GM12878 (cell line): Measurements from ENCODE around the gene MDM4. TPM values are rescaled to one million over a fixed set of nuclear protein-coding genes. Genes with fewer than 3 reads are reported as not detected.
"Not testable (repeated sequence)": the region's sequence is repeated elsewhere in the genome, so short reads cannot be mapped to it uniquely, and the experiment has no call there.

ENCODE experiments used
- ATAC-seq: fragments of 200-7000 bp; cut with Tn5 transposase; 3 replicates; pipeline ENCODE4 v1.9.1; 2020; ENCODE audit warnings: mild to moderate bottlenecking, moderate library complexity
- BruUV-seq: library from RNA; stranded (reverse); fragments of 400-500 nt; replicated peaks from 2 replicates; lab custom pipeline; 2021; lab: Mats Ljungman, UMichigan
- CTCF ChIA-PET: fragments of 300-600 bp; sonication (Branson Sonifier 250); formaldehyde crosslinking; extraction: SDS; loops from one replicate; lab custom pipeline; 2021; ENCODE audit warnings: inconsistent platforms; lab: Yijun Ruan, JAX
- POLR2A ChIA-PET: fragments of 350-600 bp; formaldehyde crosslinking; extraction: SDS; loops from one replicate; lab custom pipeline; 2021; ENCODE audit warnings: inconsistent platforms; lab: Charles Lee
- RAD21 ChIA-PET: fragments of 300-600 bp; sonication (Branson Sonifier 250); formaldehyde crosslinking; loops from one replicate; lab custom pipeline; 2023; ENCODE audit warnings: antibody characterized with exemption; ENCODE audit not compliant: unreplicated experiment; lab: Charles Lee
- SMC1A ChIA-PET: fragments of 300-600 bp; sonication (Branson Sonifier 250); formaldehyde crosslinking; loops from one replicate; lab custom pipeline; 2023; ENCODE audit not compliant: unreplicated experiment, uncharacterized antibody; lab: Charles Lee
- DNase-seq: peaks from one replicate; pipeline ENCODE4 v3.0.0-alpha.2; 2011; ENCODE audit warnings: low read depth, low spot score
- FAIRE-seq: peaks from 3 replicates; lab custom pipeline; 2011; peaks lifted over from hg19 to GRCh38; lab: Jason Lieb, UNC
- H2AFZ ChIP-seq: 2 replicates; pipeline ENCODE4 v1.6.0; 2011; ENCODE audit warnings: low read depth, low read length, control low read depth; ENCODE audit not compliant: control insufficient read depth
- H3K27ac ChIP-seq: 2 replicates; pipeline ENCODE4 v1.5.1; 2011; ENCODE audit warnings: control low read depth; ENCODE audit not compliant: control insufficient read depth, insufficient read depth
- H3K27me3 ChIP-seq, 2 experiments: replicated peaks in 1 of 2; 2 replicates each; pipeline versions ENCODE4 v1.6.0 to v1.6.1; 2011; ENCODE audit warnings: low read length in 1 of 2; ENCODE audit not compliant: control insufficient read depth in 2 of 2, insufficient read depth in 2 of 2
- H3K36me3 ChIP-seq, 2 experiments: 2 replicates each; pipeline ENCODE4 v1.5.1; 2011; ENCODE audit warnings: low read length in 1 of 2; ENCODE audit not compliant: control insufficient read depth in 2 of 2, insufficient read depth in 2 of 2
- H3K4me1 ChIP-seq: 2 replicates; pipeline ENCODE4 v1.6.1; 2011; ENCODE audit warnings: mild to moderate bottlenecking, low read length, moderate library complexity, mixed read lengths; ENCODE audit not compliant: control insufficient read depth, insufficient read depth
- H3K4me2 ChIP-seq: 2 replicates; pipeline ENCODE4 v1.6.0; 2011; ENCODE audit warnings: control low read depth; ENCODE audit not compliant: control insufficient read depth, insufficient read depth
- H3K4me3 ChIP-seq: fragments of 200-600 bp; sonication (generic); 2 replicates; pipeline ENCODE4 v1.5.1; 2016
- H3K79me2 ChIP-seq: 2 replicates; pipeline ENCODE4 v1.6.0; 2011; ENCODE audit warnings: low read length; ENCODE audit not compliant: control insufficient read depth, insufficient read depth
- H3K9ac ChIP-seq: 2 replicates; pipeline ENCODE4 v1.8.0; 2011; ENCODE audit warnings: low read length, control low read depth, mixed read lengths; ENCODE audit not compliant: control insufficient read depth, insufficient read depth
- H3K9me3 ChIP-seq: replicated peaks from 3 replicates; pipeline ENCODE4 v1.5.1; 2011; ENCODE audit warnings: mild to moderate bottlenecking, low read length; ENCODE audit not compliant: control insufficient read depth, insufficient read depth
- H4K20me1 ChIP-seq: 2 replicates; pipeline ENCODE4 v1.6.0; 2011; ENCODE audit not compliant: control insufficient read depth, insufficient read depth
- KLF5 ChIP-seq: fragments of 450-650 bp; IDR thresholded peaks from 2 replicates; pipeline ENCODE4 v1.6.1; 2014; ENCODE audit warnings: mild to moderate bottlenecking; ENCODE audit not compliant: partially characterized antibody
- MLLT1 ChIP-seq: fragments of 450-650 bp; IDR thresholded peaks from 2 replicates; pipeline ENCODE4 v1.6.1; 2016; ENCODE audit warnings: mild to moderate bottlenecking
- NRF1 ChIP-seq: conservative IDR thresholded peaks from 2 replicates; pipeline ENCODE4 v1.6.1; 2011; ENCODE audit warnings: mild to moderate bottlenecking, low read depth, low read length, improper control_type of control experiment
- PML ChIP-seq: IDR thresholded peaks from 2 replicates; pipeline ENCODE4 v1.6.1; 2012; ENCODE audit warnings: low read length, inconsistent platforms
- RUNX3 ChIP-seq: IDR thresholded peaks from 2 replicates; pipeline ENCODE4 v1.6.1; 2012; ENCODE audit warnings: low read length, inconsistent platforms
- WGBS: methylation state at CpG from one replicate; pipeline ENCODE4 v1.1.6; 2016; ENCODE audit warnings: low lambda C conversion rate; ENCODE audit not compliant: insufficient replicate concordance, insufficient coverage; ENCODE audit errors: missing lambda C conversion rate; 5-methylcytosine and 5-hydroxymethylcytosine counted together
- in situ Hi-C: fragments of 300-500 bp; cut with MboI; formaldehyde crosslinking; loops from 9 replicates; pipeline ENCODE4 v1.14.3; 2018; ENCODE audit warnings: mixed read lengths
- intact Hi-C: fragments of 100-400 bp; cut with micrococcal nuclease; formaldehyde crosslinking; loops from one replicate; pipeline ENCODE4 v1.14.2; 2022; ENCODE audit not compliant: unreplicated experiment
- polyA plus RNA-seq, 11 experiments: library from polyadenylated mRNA; depleted of rRNA in 4 of 11; unstranded in 6 of 11; stranded (reverse) in 5 of 11; fragments of >200 nt; fragmentation: Nextera tagmentation in 4 of 11; fragmentation: Illumina TruSeq in 1 of 11; extraction: Ambion mirVana in 4 of 11; extraction: Trizol in 1 of 11; gene quantifications; 1 replicate in 1 of 11; 2 replicates in 10 of 11; pipeline versions ENCODE4 v1.2.1 to v1.2.3, GENCODE V29; 2011 to 2016; ENCODE audit warnings: inconsistent platforms in 2 of 11, missing spikeins in 2 of 11, low read depth in 1 of 11
- total RNA-seq, 4 experiments: library from RNA; depleted of rRNA in 3 of 4; stranded (reverse); fragments of >200 nt in 3 of 4; fragmentation: Illumina TruSeq in 1 of 4; extraction: Trizol in 1 of 4; gene quantifications; 2 replicates each; pipeline versions ENCODE4 v1.2.1 to v1.2.3, GENCODE V29; 2013 to 2021
- TF ChIP-seq, protein P1 (sequence below): fragments of 450-650 bp; IDR thresholded peaks from 2 replicates; pipeline ENCODE4 v1.6.1; 2017; ENCODE audit warnings: mild to moderate bottlenecking, moderate library complexity
- TF ChIP-seq, protein P2 (sequence below): fragments of 450-650 bp; IDR thresholded peaks from 2 replicates; pipeline ENCODE4 v1.6.1; 2017; ENCODE audit warnings: mild to moderate bottlenecking

Gene MDM4
- total and polyA plus RNA-seq, 10 of the 15 experiments (the other 5 are each of a cell fraction or from before 2014, with no cell fraction given) = 2.5 to 74.4 (median 22.7) TPM

- TF ChIP-seq, protein P1, sequence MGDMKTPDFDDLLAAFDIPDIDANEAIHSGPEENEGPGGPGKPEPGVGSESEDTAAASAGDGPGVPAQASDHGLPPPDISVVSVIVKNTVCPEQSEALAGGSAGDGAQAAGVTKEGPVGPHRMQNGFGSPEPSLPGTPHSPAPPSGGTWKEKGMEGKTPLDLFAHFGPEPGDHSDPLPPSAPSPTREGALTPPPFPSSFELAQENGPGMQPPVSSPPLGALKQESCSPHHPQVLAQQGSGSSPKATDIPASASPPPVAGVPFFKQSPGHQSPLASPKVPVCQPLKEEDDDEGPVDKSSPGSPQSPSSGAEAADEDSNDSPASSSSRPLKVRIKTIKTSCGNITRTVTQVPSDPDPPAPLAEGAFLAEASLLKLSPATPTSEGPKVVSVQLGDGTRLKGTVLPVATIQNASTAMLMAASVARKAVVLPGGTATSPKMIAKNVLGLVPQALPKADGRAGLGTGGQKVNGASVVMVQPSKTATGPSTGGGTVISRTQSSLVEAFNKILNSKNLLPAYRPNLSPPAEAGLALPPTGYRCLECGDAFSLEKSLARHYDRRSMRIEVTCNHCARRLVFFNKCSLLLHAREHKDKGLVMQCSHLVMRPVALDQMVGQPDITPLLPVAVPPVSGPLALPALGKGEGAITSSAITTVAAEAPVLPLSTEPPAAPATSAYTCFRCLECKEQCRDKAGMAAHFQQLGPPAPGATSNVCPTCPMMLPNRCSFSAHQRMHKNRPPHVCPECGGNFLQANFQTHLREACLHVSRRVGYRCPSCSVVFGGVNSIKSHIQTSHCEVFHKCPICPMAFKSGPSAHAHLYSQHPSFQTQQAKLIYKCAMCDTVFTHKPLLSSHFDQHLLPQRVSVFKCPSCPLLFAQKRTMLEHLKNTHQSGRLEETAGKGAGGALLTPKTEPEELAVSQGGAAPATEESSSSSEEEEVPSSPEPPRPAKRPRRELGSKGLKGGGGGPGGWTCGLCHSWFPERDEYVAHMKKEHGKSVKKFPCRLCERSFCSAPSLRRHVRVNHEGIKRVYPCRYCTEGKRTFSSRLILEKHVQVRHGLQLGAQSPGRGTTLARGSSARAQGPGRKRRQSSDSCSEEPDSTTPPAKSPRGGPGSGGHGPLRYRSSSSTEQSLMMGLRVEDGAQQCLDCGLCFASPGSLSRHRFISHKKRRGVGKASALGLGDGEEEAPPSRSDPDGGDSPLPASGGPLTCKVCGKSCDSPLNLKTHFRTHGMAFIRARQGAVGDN = no peak
- TF ChIP-seq NRF1 = no peak
- no peak for TF ChIP-seq KLF5
Measured at GRCh38 chr1:204514828-204515227, 1.4 kb upstream of the MDM4 start (continued).

GRCh38 chr1:204517382-204517781, 1.2 kb downstream of the MDM4 start:
- WGBS = 50% methylated on average over 19 of the region's 19 CpGs
- not testable (repeated sequence) for H3K27me3 ChIP-seq, H2AFZ ChIP-seq, FAIRE-seq, ATAC-seq, DNase-seq, H3K9me3 ChIP-seq, H4K20me1 ChIP-seq, BruUV-seq, H3K36me3 ChIP-seq
- H3K4me1 ChIP-seq = peaks cover 48% of the 10 kb centered on the region
- SMC1A ChIA-PET = interaction anchor here (1.7 to 5.1 kb wide), 4 partner anchors 11 to 290 kb away, joined by 7 to 64 read pairs (median 26); no protein-coding TSS in a partner anchor
- CTCF ChIA-PET = interaction anchor here (1.2 to 4.0 kb wide), 5 partner anchors 10 to 290 kb away, joined by 3 to 38 read pairs (median 6); no protein-coding TSS in a partner anchor
- intact Hi-C loops (loop anchor here (2.0 to 10.0 kb wide), 2 partner anchors 13 to 1537 kb away; partner anchors contain the start of gene RHEX), in situ Hi-C loops (loop anchor here (25.0 kb wide), 1 partner anchor 1230 kb away; no protein-coding TSS in a partner anchor)
- POLR2A ChIA-PET = interaction anchor here (0.7 to 5.4 kb wide), 6 partner anchors 10 to 207 kb away, joined by 3 to 55 read pairs (median 4); no protein-coding TSS in a partner anchor
- RAD21 ChIA-PET = interaction anchor here (1.9 to 6.3 kb wide), 7 partner anchors 8 to 289 kb away, joined by 5 to 69 read pairs (median 12); no protein-coding TSS in a partner anchor
- peak overlapping the region; percentile 94 for H3K9ac ChIP-seq
- peak overlapping the region; percentile 90 for H3K4me3 ChIP-seq
- H3K4me2 ChIP-seq = peak overlapping the region; percentile 84
- H3K27ac ChIP-seq = peak overlapping the region; percentile 81
- H3K79me2 ChIP-seq = peaks cover 60% of the 10 kb centered on the region
- peak; percentile 95 for TF ChIP-seq MLLT1
- TF ChIP-seq PML = 0 out of 2 replicates have a peak, but pooled peaks have one; percentile 8
- TF ChIP-seq RUNX3 = peak; percentile 44; the same call in 1 of the 2 replicates
- TF ChIP-seq, protein P2, sequence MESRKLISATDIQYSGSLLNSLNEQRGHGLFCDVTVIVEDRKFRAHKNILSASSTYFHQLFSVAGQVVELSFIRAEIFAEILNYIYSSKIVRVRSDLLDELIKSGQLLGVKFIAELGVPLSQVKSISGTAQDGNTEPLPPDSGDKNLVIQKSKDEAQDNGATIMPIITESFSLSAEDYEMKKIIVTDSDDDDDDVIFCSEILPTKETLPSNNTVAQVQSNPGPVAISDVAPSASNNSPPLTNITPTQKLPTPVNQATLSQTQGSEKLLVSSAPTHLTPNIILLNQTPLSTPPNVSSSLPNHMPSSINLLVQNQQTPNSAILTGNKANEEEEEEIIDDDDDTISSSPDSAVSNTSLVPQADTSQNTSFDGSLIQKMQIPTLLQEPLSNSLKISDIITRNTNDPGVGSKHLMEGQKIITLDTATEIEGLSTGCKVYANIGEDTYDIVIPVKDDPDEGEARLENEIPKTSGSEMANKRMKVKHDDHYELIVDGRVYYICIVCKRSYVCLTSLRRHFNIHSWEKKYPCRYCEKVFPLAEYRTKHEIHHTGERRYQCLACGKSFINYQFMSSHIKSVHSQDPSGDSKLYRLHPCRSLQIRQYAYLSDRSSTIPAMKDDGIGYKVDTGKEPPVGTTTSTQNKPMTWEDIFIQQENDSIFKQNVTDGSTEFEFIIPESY = peak; percentile 47; the same call in 1 of the 2 replicates
